Measurements from ENCODE around the gene ZMIZ1.

ZMIZ1 gene

DNA sequence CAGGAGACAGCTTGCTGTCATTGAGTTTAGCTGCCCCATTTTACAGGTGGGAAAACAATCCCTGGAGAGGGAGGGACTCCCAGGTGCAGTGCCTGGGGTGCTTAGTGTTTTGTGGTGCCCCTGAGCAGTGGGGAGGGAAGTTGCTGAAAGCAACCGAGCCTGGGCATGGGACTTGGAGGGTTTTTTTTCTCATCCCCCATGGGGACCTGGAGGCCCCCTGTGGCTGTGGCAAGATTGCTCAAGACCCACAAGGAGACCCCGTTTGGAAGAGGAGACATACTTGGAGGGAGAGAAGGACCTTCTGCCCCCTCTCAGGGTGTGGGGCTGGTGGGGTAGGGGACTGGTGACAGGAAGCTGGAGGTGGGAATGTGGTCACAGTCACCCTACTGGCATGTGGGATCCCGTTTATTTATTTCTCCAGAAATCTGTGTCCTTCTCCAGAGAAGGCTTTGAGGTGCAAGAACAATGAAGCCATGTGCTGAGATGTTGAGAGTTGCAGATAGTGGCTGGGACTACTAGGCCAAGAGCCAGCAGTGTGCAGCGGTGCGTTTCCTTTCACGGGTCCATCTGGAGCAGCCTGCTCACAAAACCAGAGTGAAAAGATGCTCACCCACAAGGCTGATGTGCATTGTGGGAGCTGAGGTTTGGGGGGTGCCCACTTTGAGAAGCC lies 21.5 kb downstream of the ZMIZ1 start:
- no peak for TF ChIP-seq ZFX (IDR thresholded peaks at IDR 0.05)
- TF ChIP-seq, protein P1, sequence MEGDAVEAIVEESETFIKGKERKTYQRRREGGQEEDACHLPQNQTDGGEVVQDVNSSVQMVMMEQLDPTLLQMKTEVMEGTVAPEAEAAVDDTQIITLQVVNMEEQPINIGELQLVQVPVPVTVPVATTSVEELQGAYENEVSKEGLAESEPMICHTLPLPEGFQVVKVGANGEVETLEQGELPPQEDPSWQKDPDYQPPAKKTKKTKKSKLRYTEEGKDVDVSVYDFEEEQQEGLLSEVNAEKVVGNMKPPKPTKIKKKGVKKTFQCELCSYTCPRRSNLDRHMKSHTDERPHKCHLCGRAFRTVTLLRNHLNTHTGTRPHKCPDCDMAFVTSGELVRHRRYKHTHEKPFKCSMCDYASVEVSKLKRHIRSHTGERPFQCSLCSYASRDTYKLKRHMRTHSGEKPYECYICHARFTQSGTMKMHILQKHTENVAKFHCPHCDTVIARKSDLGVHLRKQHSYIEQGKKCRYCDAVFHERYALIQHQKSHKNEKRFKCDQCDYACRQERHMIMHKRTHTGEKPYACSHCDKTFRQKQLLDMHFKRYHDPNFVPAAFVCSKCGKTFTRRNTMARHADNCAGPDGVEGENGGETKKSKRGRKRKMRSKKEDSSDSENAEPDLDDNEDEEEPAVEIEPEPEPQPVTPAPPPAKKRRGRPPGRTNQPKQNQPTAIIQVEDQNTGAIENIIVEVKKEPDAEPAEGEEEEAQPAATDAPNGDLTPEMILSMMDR (conservative IDR thresholded peaks at IDR 0.05) = no peak
- H3K27ac ChIP-seq = peak overlapping the region; percentile 13

DNA sequence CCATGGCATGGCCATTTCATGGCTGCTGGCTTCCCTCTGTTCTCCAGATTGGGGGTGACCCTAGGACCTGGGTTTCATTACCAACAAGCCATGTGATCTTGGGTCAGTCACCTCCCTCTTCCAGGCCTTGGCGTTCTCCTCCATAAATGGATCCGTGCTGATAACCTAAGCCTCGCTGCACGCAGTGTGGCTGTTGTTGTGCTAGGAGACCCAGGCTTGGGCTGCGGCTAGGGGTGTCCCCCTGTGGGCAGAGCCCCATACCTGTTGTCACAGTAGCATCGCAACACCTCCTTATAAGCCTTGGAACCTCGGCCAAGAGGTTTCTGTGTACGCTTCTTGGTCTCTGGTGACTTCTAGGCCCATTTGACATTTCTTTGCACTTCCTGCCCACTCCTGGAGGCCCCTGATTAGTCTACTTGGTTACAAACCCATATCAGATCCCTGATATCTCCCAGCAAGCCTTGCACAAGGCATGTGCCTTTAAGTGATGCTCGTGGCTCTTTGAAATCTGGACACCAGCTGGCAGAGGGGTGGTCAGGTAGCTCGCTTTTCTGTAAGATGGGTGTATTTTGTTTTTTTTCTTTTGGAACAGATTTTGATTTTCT lies 23.6 kb downstream of the ZMIZ1 start:
- H3K27ac ChIP-seq = peak overlapping the region; percentile 14
- TF ChIP-seq, protein P1 (conservative IDR thresholded peaks at IDR 0.05) = no peak
- TF ChIP-seq ZFX (IDR thresholded peaks at IDR 0.05) = no peak

DNA sequence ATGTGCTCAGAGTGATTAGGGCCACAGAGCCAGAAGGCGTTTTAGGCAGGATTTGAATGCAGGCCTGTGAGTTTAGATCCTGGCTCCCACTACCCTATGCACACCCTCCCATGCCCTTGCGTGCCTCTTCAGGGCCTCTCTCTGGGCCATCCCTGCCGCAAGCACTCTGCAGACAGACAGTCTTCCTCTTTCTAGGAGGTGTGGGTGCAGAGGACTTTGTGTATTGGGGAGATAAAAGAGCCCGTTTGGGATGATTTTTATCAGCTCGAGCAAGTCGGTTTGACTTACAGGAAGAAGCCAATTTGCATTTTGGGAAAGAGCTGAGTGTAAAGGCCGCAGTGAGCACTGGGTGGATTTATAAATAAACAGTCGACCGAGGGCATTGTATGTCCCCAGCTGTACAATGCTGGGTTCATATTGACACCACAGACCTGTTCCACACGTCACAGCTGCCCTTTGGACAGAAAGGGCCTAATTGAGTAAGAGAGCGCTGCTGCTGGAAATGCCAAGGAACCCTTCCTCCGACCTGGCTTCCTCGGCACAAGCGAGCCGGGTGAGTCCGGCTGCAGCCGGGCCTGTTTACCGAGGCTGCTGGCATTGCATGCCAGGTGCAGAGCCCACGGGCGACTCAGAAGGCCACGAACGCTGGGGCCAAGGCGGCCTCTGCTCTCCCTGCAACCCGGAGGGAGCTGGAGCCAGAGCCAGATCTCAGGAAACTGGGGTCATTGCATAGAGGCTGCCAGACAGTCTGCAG lies 25.1 kb downstream of the ZMIZ1 start:
- peak overlapping the region; percentile 84 for H3K27ac ChIP-seq

DNA sequence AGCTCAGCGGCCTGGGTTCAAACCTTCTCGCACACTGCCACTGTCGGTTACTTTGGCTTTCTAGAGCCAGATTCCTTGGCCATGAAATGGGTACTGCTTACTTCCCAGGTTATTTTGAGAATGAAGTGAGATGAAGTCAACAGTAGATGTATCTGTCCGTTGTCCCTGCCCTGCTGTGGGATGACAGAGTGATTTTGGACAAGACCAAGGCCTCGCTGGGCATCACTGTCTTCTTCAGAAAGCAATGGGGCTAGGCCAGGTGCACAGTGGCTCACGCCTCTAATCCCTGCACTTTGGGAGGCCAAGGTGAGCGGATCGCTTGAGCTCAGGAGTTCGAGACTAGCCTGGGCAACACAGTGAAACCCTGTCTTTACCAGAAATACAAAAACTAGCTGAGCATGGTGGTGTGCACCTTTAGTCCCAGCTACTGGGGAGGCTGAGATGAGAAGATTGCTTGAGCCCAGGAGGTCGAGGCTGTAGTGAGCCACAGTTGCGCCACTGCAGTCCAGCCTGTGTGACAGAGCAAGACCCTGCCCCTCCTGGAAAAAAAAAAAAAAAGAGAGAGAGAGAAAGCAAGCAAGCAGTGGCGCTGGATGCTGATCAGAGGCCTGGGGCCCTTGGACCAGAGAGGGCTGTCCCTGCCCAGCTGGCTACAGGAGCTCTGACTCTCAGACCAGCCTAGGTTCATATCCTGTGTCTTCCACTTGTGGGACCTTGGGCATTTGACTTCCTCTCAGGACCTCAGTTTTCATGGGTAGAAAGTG lies 25.8 kb downstream of the ZMIZ1 start:
- TF ChIP-seq, protein P1 (conservative IDR thresholded peaks at IDR 0.05) = no peak
- TF ChIP-seq ZFX (IDR thresholded peaks at IDR 0.05) = 0 out of 2 replicates have a peak, but pooled peaks have one; percentile 1
- H3K27ac ChIP-seq = peak overlapping the region; percentile 84

More for the DNA sequence above, 25.1 kb downstream of the ZMIZ1 start:
- TF ChIP-seq, protein P1 (conservative IDR thresholded peaks at IDR 0.05) = no peak
- TF ChIP-seq ZFX (IDR thresholded peaks at IDR 0.05) = peak; percentile 69; the same call in 1 of the 2 replicates

DNA sequence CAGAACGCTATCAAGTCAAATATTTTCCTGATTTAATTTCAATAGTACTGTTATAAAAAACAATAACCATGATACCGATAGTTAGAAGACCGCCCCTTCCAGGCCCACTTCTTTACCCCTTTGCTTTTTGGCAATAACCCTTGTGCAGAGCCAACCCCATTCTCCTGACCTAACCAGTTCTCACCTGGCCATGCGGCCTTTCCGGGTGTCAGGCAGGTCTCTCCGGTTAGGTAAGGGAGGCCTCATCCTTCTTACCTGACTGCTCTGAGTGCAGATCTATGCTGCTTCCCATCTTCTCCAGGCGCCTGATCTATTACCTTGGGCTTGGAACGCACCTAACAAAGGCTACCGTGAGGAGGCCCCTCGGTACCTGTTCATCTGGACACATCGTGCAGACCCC lies 26.6 kb downstream of the ZMIZ1 start:
- 0 out of 2 replicates have a peak, but pooled peaks have one; percentile 42 for TF ChIP-seq ZFX (IDR thresholded peaks at IDR 0.05)
- TF ChIP-seq, protein P1 (conservative IDR thresholded peaks at IDR 0.05) = no peak
- peak overlapping the region; percentile 84 for H3K27ac ChIP-seq

DNA sequence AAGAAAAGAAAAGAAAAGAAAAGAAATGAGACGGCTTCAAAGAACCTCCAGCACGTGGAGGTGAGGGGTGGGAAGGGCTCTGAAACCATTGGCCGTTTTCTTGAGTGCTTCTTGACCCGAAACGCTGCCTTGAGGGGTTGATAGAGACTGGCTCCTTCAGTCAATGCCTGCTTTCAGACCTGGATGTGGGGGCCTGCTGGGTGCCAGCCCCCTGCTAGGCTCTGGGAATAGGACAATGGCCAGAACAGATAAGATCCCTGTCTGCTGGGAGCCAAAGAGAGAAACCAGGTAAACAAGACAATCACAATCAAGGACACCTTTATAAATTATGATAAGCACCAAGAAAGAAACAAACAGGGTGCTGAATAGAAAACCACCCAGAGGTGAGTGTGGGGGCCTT lies 27.7 kb downstream of the ZMIZ1 start:
- H3K27ac ChIP-seq = peak overlapping the region; percentile 84
- TF ChIP-seq, protein P1 (conservative IDR thresholded peaks at IDR 0.05) = no peak
- TF ChIP-seq ZFX (IDR thresholded peaks at IDR 0.05) = no peak
